ENCODE data around the gene PRR16. TPM values are rescaled to one million over a fixed set of nuclear protein-coding genes. Genes with fewer than 3 reads are reported as not detected.

The PRR16 gene
- total RNA-seq, 2 donors from 2014 or later: not detected

DNA sequence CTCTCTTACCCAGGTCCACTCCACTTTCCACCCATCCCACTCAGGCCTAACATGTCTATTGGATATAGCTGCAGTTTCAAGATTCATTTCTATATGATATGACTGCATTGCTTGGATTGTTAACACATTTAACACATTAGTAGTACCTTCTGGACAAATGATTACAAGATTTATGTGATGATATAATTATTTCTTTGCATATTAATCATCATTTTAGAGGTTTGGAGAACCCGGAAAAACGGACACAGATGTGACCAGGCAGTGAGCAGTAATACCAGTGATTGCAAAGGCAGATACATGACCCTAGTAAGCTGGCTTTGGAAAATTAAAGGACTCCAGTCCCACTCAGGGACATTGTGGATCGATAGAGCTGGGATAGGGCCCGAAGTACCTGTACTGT is 103.8 kb downstream of the PRR16 start:
- no peaks in the 10 kb centered on the region for H3K4me1 Mint-ChIP-seq (ENCODE audit: low read depth)
- no peak overlapping the region for H3K27ac Mint-ChIP-seq
- ATAC-seq (replicated peaks in 1 of 2) (no peak), DNase-seq (no peak)
- no peak overlapping the region for H3K4me3 Mint-ChIP-seq
- no peaks in the 10 kb centered on the region for H3K36me3 Mint-ChIP-seq (ENCODE audit: insufficient read depth in 2 of 2)
- H3K27me3 Mint-ChIP-seq (ENCODE audit: low read depth): no peaks in the 10 kb centered on the region
- peaks cover 0 to 8% of the 10 kb centered on the region in 2 donors for H3K9me3 Mint-ChIP-seq

DNA sequence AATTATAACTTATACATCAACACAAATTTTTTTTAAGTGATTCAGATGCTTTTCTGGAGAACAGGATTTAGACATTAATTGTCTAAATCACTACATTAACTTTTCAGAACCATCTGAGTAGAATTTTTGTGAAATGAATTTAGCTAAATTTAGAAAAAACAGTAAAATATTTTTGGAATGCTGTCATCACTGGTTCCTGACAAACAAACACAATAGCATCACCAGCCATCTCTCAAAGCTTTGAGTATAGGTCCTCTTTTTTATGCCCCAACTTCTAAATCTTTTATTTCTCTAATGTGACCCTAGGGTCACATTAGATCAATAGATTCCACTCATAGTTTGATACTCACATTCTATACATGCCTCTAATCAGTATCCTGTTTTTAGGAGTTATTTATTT is 104.6 kb downstream of the PRR16 start:
- H3K4me1 Mint-ChIP-seq (ENCODE audit: low read depth): no peaks in the 10 kb centered on the region
- DNase-seq (no peak), ATAC-seq (replicated peaks in 1 of 2) (no peak)
- H3K4me3 Mint-ChIP-seq: no peak overlapping the region
- H3K36me3 Mint-ChIP-seq (ENCODE audit: insufficient read depth in 2 of 2): no peaks in the 10 kb centered on the region
- no peaks in the 10 kb centered on the region for H3K27me3 Mint-ChIP-seq (ENCODE audit: low read depth)
- peaks cover 0 to 5% of the 10 kb centered on the region in 2 donors for H3K9me3 Mint-ChIP-seq
- H3K27ac Mint-ChIP-seq: no peak overlapping the region

DNA sequence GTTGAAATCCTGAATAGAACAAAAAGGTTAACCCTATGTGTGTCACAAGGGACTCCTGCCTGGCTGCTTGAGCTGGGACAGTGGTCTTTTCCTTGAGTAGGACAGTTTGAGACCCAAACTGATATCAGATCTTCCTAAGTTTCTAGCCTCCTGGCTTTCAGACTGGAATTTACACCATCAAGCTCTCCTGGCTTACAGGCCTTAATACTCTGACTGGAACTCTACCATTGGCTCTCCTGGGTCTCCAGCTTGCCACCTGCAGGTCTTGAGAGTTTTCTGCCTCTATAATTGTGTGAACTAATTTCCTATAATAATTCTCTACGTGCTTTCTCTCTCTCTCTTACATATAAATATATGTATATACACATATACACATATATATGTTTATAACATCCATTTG is 112.5 kb downstream of the PRR16 start:
- Mint-ChIP-seq H3K27ac (no peak overlapping the region), H3K9me3 (peaks cover 2 to 6% of the 10 kb centered on the region in 2 donors), H3K36me3 (ENCODE audit: insufficient read depth in 2 of 2) (no peaks in the 10 kb centered on the region), H3K27me3 (ENCODE audit: low read depth) (no peaks in the 10 kb centered on the region), H3K4me3 (no peak overlapping the region), H3K4me1 (ENCODE audit: low read depth) (no peaks in the 10 kb centered on the region)
- ATAC-seq (replicated peaks in 1 of 2) (no peak), DNase-seq (no peak)

DNA sequence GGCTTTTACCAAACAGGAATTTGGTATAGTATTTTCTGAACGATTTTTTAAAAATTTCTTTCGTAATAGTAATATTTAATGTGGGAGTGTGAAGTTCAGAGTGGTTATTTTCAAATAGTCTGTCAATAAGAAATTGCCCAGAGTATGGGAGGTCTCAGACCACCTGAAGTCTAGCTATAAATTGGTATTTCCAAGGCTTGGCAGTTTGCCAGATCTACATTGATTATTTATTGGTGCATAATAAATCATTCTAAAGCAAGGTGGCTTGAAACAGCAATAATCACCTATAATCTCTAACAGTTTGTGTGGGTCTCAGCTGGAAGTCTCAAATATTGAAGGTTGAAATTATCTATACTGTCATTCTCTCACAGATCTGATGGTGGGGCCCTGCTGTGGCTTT is 118.5 kb downstream of the PRR16 start:
- no peak for ATAC-seq (replicated peaks in 1 of 2)
- H3K9me3 Mint-ChIP-seq: peaks cover 3 to 5% of the 10 kb centered on the region in 2 donors
- no peak overlapping the region for H3K4me3 Mint-ChIP-seq
- no peaks in the 10 kb centered on the region for H3K4me1 Mint-ChIP-seq (ENCODE audit: low read depth)
- no peaks in the 10 kb centered on the region for H3K27me3 Mint-ChIP-seq (ENCODE audit: low read depth)
- H3K36me3 Mint-ChIP-seq (ENCODE audit: insufficient read depth in 2 of 2): no peaks in the 10 kb centered on the region
- DNase-seq: no peak
- H3K27ac Mint-ChIP-seq: no peak overlapping the region

DNA sequence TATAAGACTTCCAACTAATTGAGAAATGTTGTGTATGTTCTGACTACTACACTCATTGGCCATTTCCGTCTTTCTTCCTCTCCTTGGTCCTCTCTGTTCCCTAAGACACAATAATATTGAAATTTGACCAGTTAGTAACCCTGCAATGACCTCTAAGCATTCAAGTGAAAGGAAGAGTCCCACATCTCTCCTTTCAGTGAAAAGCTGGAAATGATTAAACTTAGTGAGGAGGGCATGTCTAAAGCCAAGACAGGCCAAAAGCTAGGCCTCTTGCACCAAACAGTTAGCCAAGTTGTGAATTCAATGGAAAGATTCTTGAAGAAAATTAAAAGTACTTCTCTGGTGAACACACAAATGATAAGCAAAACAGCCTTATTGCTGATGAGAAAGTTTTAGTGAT is 122.5 kb downstream of the PRR16 start:
- Mint-ChIP-seq H3K27ac (no peak overlapping the region), H3K36me3 (ENCODE audit: insufficient read depth in 2 of 2) (no peaks in the 10 kb centered on the region), H3K4me1 (ENCODE audit: low read depth) (no peaks in the 10 kb centered on the region), H3K27me3 (ENCODE audit: low read depth) (no peaks in the 10 kb centered on the region), H3K4me3 (no peak overlapping the region), H3K9me3 (peaks cover 1 to 7% of the 10 kb centered on the region in 2 donors)
- DNase-seq: no peak
- no peak for ATAC-seq (replicated peaks in 1 of 2)

DNA sequence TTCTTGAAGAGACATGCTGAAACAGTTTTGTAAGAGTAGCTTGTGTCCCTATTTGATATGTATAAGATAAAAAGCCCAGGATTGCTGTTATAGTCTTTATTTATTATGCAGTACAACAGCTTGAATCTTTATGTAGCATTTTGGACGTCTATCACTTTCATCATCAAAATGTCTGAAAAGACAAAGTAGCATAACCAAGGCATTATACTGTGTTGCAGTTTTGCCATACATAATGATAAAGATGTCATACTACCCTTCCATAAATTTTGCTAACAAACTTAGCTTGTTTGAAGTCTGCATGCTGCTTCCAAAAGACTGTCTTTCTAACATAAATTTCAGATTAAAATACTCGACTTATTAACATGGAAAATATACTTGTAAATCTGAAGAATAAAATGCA is 127.8 kb downstream of the PRR16 start:
- DNase-seq (no peak), ATAC-seq (replicated peaks in 1 of 2) (no peak)
- Mint-ChIP-seq H3K27me3 (ENCODE audit: low read depth) (no peaks in the 10 kb centered on the region), H3K9me3 (peaks cover 2 to 11% of the 10 kb centered on the region in 2 donors), H3K27ac (no peak overlapping the region), H3K4me1 (ENCODE audit: low read depth) (no peaks in the 10 kb centered on the region), H3K4me3 (no peak overlapping the region), H3K36me3 (ENCODE audit: insufficient read depth in 2 of 2) (peaks cover 0 to 3% of the 10 kb centered on the region in 2 donors)

DNA sequence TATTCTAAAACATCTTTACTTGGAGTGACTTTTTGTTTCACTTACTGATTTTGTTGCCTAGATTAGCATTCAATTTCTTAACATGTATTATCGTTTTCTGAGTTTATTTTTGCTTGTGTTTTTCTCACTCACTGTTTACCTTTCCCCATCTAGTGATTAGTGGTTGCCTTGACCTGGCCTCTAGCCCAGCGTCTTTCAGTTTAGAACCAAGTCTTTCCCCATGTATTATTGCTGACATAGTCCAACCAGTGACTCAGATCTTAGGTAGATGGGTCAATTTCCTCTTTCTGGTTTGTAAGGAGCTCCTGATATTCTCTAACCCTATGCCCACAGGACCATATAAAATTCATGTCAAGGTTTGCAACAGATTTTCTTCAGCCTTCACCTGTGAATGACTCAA is 135.5 kb downstream of the PRR16 start:
- Mint-ChIP-seq H3K4me3 (no peak overlapping the region), H3K36me3 (ENCODE audit: insufficient read depth in 2 of 2) (no peaks in the 10 kb centered on the region), H3K27ac (no peak overlapping the region), H3K4me1 (ENCODE audit: low read depth) (no peaks in the 10 kb centered on the region), H3K27me3 (ENCODE audit: low read depth) (no peaks in the 10 kb centered on the region), H3K9me3 (peaks cover 5 to 14% of the 10 kb centered on the region in 2 donors)
- ATAC-seq (replicated peaks in 1 of 2) (no peak), DNase-seq (no peak)

DNA sequence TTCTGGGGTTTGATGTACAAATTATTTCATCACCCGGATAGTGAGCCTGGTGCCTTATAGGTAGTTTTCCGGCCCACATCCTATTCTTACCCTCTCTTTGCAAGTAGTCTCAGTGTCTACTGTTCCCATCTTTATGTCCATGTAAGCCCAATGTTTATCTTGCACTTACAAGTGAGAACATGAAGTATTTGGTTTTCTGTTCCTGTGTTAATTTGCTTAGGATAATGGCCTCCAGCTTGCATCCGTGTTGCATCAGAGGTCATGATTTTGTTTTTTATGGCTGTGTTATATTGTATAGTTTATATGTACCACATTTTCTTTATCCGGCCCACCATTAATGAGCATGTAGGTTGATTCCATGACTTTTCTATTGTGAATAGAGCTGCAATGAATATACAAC is 136.5 kb downstream of the PRR16 start:
- no peaks in the 10 kb centered on the region for H3K27me3 Mint-ChIP-seq (ENCODE audit: low read depth)
- DNase-seq (no peak), ATAC-seq (replicated peaks in 1 of 2) (no peak)
- no peak overlapping the region for H3K27ac Mint-ChIP-seq
- no peaks in the 10 kb centered on the region for H3K4me1 Mint-ChIP-seq (ENCODE audit: low read depth)
- H3K9me3 Mint-ChIP-seq: peaks cover 5 to 10% of the 10 kb centered on the region in 2 donors
- H3K4me3 Mint-ChIP-seq: no peak overlapping the region
- H3K36me3 Mint-ChIP-seq (ENCODE audit: insufficient read depth in 2 of 2): no peaks in the 10 kb centered on the region

DNA sequence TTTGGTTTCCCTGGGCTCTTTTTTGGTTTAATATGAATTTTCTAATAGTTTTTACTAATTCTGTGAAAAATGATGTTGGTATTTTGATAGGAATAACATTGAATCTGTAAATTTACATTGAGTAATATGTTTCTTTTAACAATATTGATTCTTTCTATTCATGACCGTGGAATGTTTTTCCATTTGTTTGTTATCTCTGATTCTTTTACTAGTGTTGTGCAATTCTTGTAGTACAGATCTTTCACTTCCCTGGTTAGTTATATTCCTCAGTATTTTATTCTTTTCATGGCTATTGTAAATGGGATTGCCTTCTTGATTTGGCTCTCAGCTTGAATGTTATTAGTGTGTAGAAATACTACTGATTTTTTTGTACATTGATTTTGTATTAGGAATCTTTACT is 137.9 kb downstream of the PRR16 start:
- peaks cover 5 to 10% of the 10 kb centered on the region in 2 donors for H3K9me3 Mint-ChIP-seq
- no peaks in the 10 kb centered on the region for H3K4me1 Mint-ChIP-seq (ENCODE audit: low read depth)
- no peaks in the 10 kb centered on the region for H3K36me3 Mint-ChIP-seq (ENCODE audit: insufficient read depth in 2 of 2)
- ATAC-seq (replicated peaks in 1 of 2): no peak
- no peaks in the 10 kb centered on the region for H3K27me3 Mint-ChIP-seq (ENCODE audit: low read depth)
- no peak overlapping the region for H3K27ac Mint-ChIP-seq
- H3K4me3 Mint-ChIP-seq: no peak overlapping the region
- DNase-seq: no peak

DNA sequence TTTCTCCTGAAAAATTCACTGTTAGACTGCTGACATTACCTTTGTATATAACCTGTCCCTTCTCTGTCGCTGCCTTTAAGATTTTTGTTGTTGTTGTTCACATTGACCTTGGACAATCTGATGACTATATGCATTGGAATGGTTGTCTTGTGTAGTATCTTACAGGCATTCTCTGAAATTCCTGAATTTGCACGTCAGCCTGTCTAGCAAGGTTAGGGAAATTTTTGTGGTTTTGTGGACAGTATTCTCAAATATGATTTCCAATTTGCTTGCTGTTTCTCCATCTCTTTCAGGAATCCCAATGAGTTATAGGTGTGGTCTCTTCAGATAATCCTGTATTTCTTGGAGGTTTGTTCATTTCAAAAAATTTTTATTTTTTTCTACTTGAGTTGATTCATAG is 140.8 kb downstream of the PRR16 start:
- no peaks in the 10 kb centered on the region for H3K36me3 Mint-ChIP-seq (ENCODE audit: insufficient read depth in 2 of 2)
- no peak for ATAC-seq (replicated peaks in 1 of 2)
- peaks cover 5 to 10% of the 10 kb centered on the region in 2 donors for H3K9me3 Mint-ChIP-seq
- no peak overlapping the region for H3K27ac Mint-ChIP-seq
- DNase-seq: no peak
- H3K4me1 Mint-ChIP-seq (ENCODE audit: low read depth): no peaks in the 10 kb centered on the region
- no peaks in the 10 kb centered on the region for H3K27me3 Mint-ChIP-seq (ENCODE audit: low read depth)
- no peak overlapping the region for H3K4me3 Mint-ChIP-seq

DNA sequence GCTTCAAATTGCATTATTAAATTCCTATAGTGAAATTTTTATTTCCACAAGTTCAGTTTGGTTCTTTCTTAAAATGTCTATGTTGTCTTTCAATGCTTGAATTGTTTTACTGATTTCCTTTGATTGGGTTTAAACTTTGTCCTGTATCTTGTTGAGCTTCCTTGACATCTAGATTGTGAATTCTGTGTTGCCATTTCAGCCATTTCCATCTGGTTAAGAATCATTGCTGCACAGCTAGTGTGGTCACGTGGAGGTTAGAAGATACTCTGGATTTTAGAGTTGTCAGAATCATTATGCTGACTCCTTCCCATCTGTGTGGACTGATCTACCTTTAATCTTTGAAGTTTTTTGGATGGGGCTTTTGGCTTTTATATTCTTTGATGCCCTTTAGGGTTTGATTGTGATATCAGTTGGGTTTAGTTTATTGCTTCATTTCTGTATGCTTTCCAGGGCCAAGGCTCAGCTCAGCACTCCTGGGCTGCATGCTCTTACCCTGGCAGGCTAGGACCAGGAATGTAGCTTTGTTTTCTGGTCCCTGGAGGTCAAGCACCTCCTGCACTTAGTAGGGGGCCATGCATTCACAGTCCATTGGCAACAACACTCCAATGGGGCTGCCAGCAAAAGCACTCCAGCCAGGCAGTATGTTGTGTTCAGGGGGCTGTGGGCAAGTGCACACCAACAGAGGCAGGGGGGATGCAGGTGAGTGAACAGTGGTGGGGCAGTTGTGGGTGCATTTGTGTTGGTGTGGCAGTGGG is 141.4 kb downstream of the PRR16 start:
- Mint-ChIP-seq H3K27ac (no peak overlapping the region), H3K9me3 (peaks cover 5 to 10% of the 10 kb centered on the region in 2 donors), H3K36me3 (ENCODE audit: insufficient read depth in 2 of 2) (no peaks in the 10 kb centered on the region), H3K4me1 (ENCODE audit: low read depth) (no peaks in the 10 kb centered on the region), H3K4me3 (no peak overlapping the region), H3K27me3 (ENCODE audit: low read depth) (no peaks in the 10 kb centered on the region)
- ATAC-seq (replicated peaks in 1 of 2) (no peak), DNase-seq (no peak)

DNA sequence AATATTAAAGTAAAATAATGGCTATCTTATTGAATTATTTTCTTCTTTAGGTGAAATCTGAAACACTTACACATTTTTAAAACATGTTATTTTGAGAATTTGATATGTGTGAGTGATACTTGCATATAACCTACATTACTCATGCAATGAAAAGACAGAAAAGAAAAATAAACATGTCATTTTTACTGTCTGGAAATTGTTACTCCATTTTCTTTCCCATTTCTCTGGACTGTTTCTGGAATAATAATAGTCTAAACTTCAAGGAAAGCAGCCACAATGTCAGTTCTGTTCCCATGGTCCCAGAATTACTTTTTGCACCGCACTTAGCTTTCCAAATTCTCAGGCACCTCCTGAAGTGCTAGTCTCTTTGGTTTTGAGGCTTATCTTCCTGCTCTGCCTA is 145.5 kb downstream of the PRR16 start:
- Mint-ChIP-seq H3K9me3 (peaks cover 0 to 6% of the 10 kb centered on the region in 2 donors), H3K4me3 (no peak overlapping the region), H3K4me1 (ENCODE audit: low read depth) (no peaks in the 10 kb centered on the region), H3K27ac (no peak overlapping the region), H3K36me3 (ENCODE audit: insufficient read depth in 2 of 2) (no peaks in the 10 kb centered on the region), H3K27me3 (ENCODE audit: low read depth) (no peaks in the 10 kb centered on the region)
- no peak for ATAC-seq (replicated peaks in 1 of 2)
- DNase-seq: no peak

DNA sequence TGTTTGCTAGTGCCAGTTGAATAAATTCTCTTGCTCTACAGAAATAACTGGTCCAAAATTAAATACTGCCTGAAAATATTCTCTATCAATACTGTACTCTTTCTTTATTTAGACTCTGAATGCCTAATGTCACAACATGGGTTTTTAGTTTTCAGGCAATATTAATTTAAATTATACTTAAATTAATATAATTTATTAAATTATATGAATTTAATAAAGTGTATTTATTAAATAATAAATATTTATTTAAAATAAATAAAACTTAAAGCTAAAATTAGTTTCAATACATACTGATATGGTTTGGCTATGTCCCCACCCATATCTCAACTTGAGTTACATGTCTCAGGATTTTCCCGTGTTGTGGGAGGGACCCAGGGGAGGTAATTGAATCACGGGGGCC is 146.0 kb downstream of the PRR16 start:
- ATAC-seq (replicated peaks in 1 of 2) (no peak), DNase-seq (no peak)

DNA sequence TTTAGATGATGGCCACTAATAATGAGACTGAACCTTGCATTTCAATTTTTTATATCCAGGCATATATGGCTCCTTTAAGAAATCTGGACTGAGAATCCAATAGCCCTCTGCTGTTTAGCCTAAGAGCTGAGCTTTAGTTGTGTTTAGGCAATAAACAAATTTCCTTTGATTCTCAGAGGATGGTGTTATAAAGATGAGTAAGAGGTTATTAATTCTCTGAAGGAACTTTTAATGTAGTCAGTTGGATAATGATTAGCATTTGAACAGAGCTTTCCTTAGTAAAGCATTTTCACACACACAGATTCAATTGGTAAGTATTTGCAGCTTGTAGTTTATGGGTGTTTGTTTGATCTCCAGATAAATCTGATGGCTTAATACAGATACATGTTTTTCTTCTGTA is 149.6 kb downstream of the PRR16 start:
- ATAC-seq (replicated peaks in 1 of 2): no peak
- Mint-ChIP-seq H3K27me3 (ENCODE audit: low read depth) (no peaks in the 10 kb centered on the region), H3K36me3 (ENCODE audit: insufficient read depth in 2 of 2) (no peaks in the 10 kb centered on the region), H3K9me3 (peaks cover 0 to 7% of the 10 kb centered on the region in 2 donors), H3K27ac (no peak overlapping the region), H3K4me1 (ENCODE audit: low read depth) (no peaks in the 10 kb centered on the region), H3K4me3 (no peak overlapping the region)
- DNase-seq: no peak

More for the DNA sequence above, 146.0 kb downstream of the PRR16 start:
- H3K4me1 Mint-ChIP-seq (ENCODE audit: low read depth): no peaks in the 10 kb centered on the region
- H3K4me3 Mint-ChIP-seq: no peak overlapping the region
- H3K27me3 Mint-ChIP-seq (ENCODE audit: low read depth): no peaks in the 10 kb centered on the region
- peaks cover 0 to 6% of the 10 kb centered on the region in 2 donors for H3K9me3 Mint-ChIP-seq
- H3K36me3 Mint-ChIP-seq (ENCODE audit: insufficient read depth in 2 of 2): no peaks in the 10 kb centered on the region
- no peak overlapping the region for H3K27ac Mint-ChIP-seq

Data from activated T-cell treated with anti-CD3 and anti-CD28 coated beads, Interleukin-2, amount 50 U/mL, for 72 hours (primary cell).